Endometrium (tissue), 2 donors: ENCODE results near the gene ADAMTSL5.

ENCODE experiments used
- FAIRE-seq: peaks from 2 replicates; lab custom pipeline; 2012; peaks lifted over from hg19 to GRCh38; lab: Jason Lieb, UNC
- donor health status: control.
- donor health status: control.

ADAMTSL5 gene

DNA sequence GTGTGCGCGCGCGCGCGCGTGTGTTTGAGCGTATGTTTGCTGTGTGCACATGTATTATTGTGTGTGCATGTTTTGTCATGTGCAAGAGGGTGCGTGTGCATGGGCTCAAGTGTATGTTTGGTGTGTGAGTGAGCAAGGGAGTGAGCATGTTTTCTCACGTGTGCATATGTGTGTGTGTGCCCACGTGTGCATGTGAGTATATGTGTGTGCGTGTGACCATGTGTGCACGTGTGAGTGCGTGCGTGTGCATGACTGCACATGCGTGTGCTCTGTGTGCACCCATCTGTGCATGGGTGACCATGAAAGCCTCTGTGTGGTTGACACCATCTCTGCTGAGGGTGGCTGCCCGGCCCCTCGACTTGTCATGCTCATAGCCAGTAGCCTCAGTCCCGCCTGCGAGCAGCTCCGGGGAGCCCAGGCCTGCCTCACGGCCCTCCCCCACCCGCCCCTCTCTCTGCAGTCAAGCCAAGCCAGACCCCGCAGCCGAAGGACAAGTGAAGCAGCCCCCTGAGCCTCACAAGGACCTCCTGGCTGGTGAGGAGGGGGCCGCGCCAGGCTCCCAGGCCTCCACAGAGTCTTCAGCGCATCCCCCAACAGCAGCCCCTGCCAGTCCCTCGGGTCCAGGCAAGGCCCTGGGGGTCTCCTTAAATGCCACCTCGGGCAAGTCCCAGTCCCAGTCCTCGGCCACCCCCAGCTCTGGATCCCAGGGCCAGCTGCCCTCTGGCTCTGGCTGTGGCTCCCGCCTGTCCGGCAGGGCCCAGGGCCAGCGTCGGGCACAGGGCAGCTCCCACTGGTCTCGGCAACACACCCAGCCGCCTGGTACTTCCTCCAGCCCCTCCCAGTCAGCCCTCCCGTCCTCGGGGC is 15.9 kb downstream of the ADAMTSL5 start:
- no peak for FAIRE-seq

DNA sequence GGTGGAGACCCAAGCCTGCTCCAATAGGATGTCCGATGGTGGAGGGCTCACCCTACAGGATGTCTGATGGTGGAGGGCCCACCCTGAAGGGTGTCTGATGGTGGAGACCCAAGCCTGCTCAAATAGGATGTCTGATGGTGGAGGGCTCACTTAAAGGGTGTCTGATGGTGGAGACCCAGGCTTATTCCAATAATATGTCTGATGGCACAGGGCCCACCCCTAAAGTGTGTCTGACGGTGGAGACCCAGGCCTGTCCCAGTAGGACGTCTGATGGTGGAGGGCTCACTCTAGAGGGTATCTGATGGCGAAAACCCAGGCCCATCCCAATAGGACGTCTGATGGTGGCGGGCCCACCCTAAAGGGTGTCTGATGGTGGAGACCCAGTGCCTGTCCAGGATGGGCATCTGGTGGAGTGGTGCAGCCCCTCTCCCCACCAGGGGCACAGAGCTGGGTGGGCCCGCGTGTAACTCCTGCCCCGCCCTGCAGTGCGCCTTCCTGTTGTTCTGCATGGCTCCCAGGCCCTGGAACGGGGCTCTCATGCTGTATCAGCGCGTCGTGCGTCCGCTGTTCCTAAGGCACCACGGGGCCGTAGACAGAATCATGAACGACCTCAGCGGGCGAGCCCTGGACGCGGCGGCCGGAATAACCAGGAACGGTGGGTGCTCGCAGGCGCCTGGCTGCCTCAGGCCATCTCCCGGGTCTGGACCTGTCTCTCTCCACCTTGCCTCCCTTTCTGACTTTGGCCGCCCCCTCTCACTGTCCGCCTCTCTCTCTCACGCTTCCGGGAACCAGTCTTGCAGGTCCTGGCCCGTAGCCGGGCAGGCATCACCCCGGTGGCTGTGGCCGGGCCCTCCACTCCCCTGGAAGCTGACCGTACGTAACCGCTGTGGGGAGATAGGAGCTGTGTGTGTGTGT is 16.8 kb downstream of the ADAMTSL5 start:
- no peak for FAIRE-seq

DNA sequence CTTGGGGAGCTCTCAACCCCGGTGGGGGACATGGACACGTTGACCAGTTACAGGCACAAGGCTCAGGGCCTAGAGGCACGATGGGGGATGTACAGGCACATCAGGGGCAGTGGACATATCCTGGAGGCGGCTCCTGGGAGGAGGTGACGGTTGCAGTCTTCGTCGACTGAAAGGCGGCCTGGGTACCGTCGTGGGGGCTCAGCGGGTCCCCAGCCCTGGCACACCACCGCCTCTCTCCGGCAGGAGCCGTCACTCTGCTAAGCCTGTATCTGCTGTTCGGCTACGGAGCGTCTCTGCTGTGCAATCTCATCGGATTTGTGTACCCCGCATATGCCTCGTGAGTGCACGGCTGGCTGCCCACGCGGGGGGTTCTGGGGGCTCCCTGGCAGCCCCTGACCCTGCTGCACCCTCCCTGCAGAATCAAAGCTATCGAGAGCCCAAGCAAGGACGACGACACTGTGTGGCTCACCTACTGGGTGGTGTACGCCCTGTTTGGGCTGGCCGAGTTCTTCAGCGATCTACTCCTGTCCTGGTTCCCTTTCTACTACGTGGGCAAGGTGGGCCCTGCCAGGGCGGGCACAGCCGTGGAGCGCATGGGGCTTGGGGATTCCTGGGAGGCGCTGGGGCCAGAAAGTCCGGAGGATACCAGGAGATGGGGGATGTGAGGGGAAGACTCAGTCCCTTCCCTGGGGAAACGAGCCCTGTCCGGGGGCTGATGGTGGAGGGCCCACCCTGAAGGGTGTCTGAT is 17.6 kb downstream of the ADAMTSL5 start:
- FAIRE-seq = no peak

DNA sequence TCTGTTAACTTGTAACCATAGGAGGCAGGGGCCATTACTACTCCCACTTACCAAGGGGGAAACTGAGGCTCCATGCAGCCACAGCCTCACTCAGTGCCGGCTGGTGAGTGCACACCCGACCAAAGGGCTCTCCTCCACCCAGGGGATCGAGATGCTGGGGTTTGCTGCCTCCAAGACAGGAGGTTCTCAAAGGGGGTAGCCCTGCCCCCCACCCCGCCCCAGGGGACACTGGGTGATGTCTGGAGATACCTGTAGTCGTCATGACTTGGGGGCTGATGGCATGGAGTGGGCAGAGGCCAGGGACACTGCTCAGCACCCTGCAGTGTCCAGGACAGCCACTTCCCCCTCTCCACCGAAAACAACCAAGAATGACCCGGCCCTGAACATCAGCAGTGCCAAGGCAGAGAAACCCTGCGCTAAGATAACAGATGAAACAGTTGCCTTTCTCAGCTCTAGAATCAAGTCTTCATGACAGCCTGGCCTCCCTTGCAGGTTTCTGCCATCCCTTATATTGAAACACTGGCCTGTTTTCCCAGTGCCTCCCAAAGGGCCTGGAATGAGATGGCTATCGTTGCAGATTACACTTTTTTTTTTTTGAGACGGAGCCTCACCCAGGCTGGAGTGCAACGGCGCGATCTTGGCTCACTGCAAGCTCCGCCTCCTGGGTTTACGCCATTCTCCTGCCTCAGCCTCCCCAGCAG is 18.6 kb downstream of the ADAMTSL5 start:
- FAIRE-seq = no peak

DNA sequence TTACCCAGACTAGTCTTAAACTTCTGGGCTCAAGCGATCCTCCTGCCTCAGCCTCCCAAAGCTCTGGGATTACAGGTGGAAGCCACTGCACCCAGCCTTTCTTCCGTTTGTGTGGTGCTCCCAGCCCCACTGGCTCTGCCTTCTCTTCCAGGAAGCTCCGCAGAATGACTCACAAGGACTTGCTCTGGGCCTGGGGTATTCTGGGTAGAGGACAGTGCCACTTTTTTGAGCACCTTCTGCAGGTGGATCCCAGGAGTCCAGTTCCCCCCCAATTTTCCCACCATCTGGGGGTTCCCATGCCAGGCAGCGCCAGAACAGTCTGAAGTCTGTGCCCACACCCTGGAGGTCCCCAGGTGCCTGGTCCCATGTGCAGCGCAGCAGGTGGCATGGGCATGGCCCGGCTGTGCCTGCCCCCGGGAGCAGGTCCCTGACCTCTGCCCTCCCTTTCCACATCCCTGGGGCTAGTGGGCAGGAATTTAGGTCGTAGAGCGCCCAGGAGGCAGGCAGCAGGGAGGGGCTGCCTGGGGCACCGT is 20.3 kb downstream of the ADAMTSL5 start:
- no peak for FAIRE-seq

DNA sequence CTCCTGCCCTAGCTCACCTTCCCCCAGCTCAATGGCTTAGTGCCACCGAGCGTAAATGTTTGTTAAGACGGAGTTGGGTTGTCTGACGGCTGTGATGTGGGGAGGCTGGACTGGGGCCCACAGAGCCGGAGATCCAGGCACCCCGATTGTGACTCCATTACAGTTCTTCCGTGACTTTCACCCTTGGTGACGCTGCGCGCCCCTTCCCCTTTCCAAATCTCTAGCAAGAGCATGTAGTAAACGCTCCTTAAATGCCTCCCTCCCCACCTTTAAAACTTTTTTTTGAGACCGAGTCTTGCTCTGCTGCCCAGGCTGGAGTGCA is 21.0 kb downstream of the ADAMTSL5 start:
- FAIRE-seq = no peak

DNA sequence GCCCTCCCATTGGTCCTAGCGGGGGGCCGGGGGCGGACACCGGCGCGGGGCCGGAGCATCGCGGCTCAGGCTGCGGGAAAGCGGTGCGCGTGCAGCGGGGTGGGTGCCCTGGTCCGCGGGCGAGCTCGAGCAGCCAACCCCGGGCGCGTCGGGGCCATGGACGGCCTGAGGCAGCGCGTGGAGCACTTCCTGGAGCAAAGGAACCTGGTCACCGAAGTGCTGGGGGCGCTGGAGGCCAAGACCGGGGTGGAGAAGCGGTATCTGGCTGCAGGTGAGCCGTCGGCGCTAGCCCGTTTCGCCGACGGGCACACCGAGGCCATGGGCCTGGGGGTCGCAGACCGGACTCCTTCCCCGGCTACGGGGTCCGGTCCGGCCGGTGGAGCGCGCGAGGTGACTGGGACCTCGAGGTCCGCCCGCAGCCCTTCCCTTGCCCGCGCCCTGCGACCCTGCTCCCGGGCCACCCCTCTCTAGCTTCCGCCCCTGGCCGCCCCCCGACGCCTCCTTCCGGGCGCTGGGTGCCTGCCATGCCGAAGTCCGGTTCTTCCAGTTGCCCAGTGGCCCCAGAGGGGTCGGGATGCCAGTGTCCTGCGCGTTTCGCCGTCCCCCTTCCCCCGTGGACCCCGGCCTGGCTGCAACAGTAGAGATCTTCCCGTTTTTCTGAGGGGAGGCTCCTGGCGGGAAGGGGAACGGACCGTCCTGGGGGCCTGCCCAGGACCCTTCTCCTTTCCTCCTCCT is 21.5 kb downstream of the ADAMTSL5 start, which contains the start of gene REEP6:
TSS of gene REEP6 (plus strand) at position 68 of the 735 bp plus-strand sequence. CDS start at position 157, 89 bp downstream.
- FAIRE-seq = no peak

DNA sequence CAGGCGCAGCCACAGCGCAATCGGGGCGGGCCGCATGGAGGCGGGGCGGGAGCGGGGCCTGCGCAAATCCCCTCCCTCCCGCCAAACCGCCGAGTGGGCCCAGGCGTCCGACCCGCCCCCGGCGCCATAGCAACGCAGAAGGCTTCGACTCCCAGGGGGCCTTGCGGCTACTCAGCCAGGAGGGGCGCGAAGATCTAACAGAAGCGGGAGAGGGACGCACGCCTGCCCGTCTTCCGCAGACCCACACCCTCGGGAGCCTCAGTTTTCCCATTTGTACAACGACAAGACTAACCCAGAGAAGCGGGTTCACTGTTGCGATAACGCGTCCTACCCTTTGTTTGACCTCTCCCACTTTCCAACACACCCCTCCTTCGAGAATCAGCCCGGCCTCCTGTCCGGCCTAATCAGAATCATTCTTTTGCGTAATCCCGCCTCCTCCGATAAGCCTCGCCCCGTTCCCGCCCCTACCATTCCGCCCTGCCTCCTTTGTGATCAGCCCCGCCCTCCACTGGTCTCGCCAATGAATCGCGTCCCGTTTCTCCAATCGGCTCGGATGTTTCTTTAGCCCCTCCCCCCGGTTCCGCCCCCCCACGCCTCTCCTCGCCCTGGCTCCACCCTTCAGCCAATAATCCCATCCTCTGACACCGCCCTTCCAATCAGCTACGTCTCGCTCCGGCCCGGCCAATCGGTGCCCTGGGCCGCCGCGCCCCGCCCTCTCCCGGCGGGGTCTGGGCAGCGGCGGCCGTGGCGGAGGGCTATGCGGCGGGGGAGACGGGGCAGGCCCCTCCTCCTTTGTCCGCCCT is 22.3 kb downstream of the ADAMTSL5 start, which contains the start of gene PCSK4:
TSS of gene PCSK4 (minus strand) at position 40 of the 803 bp plus-strand sequence. CDS start at position 36, 4 bp downstream.
- peak; percentile 78 for FAIRE-seq

DNA sequence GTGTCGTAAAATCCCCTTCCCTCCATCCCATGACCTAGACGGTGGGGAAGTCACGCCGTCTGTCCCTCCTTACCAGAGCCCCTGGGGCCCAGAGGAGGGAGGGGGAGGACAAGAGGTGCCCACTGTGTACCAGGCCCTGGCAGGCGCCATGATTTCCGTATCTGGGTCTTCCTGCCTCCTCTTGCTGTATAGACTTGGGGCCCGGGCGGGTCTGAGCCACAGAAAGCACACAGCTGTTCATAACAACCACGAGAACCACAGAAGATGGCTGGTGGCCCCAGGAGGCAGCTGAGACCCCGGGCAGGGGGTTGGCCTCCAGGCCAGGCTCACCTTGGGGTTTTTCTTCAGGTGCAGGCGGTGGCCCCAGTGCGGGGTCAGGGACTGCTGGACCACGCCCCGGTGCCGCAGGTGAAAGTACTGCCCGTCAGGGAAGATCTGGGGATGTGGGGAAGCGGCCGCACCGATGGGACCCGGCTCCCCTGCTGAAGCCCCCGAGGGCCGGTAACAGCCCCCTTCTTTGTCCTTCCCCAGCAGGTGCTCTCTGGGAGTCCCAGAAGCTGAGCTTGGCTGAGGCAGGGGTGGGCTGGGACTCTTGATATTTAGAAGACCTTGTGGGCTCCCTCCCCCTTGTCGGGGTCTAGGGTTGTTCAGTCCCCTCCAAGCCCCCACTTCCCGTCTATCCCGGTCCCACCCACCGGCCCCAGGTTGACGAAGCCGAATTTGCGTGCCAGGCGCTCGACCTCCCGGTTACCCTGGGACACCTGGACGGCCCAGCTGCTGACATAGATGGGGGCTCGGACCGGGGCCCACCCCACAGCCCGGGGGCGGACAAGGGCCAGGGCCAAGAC is 23.1 kb downstream of the ADAMTSL5 start:
- FAIRE-seq = no peak

DNA sequence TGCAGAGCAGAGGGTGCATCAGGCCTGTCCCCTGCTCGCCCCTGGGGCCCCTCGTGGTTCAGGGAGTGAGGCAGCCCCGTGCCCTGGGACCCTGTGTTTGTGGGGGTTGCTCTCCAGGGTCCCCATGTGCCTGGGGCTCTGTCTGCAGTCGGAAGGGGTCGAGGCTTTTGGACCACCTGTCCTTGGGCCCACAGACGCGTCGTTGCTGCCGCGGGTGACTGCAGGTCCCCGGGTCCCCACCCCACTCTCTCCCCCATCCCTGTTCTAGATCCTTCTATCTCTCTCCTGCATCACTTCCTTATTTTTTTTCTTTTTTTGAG is 24.6 kb downstream of the ADAMTSL5 start:
- no peak for FAIRE-seq

DNA sequence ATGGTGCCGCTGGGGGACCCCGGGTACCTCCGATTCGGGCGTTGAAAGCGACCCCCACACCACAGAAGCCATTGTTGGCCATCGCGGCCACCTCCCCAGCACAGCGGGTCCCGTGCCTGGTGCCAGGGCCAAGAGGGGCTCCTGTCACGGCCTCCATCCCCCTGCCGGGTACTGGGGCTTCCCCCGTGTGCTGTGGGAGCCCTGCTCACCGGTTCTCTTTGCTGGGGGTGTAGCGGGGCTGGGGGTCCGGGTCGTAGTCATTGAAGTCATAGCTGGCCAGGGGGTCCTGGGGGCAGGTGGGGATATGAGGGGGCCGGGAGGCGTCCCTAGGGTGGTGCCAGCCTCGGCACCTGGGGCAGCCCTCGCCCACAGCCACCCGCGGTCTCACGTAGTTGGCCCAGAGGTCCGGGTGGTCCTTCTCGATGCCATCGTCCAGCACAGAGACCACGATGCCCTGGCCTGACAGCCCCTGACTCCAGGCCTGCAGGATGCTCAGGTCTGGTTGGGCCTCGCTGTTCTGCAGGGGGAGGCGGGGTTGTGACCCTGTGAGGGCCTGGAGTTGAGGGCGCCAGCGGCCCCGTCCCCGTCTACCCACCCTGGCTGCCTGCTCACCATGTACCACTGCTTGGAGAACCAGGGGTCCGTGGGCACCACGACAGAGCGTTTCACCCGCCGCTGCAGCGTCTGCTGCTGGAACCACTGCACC is 25.1 kb downstream of the ADAMTSL5 start:
- no peak for FAIRE-seq

DNA sequence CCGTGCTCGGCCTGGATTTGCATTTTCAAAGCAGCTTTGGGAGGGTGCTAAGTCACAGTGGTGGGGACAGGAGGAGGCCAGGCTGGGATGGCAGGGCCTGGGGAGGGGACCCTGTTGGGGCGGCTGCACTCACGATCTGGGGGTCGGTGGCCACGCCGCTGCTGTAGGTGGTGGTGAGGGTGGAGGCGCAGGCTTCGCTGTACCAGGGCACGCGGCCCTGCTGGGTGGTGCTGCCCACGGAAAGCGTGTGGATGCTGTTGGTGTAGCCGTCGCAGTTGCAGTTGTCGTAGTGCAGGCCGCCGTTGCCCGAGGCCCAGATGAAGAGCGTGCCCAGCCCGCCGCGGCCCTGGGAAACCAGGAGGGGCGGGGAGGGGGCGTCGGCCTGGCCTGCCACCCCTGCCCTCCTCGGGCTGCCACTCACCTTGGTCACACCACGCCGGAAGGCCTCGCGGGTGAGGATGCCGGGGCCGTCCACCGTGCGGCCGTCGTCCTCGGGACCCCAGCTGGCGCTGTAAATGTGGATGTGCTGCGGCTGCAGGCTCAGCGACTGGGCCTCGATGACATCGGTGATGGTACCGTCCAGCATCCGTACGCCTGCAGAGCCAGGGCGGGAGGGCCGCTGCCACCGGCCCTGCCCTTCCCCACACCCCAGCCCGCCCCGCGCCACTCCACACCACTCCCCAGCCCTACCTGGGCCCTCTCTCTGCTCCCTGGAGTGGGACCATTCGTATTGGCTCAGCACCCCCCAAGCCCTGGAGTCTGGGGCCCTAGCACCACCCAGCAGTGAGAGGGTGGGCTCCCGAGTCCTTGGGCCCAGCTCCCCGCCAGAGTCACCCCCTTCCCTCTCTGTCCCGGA is 25.9 kb downstream of the ADAMTSL5 start:
- FAIRE-seq = no peak

DNA sequence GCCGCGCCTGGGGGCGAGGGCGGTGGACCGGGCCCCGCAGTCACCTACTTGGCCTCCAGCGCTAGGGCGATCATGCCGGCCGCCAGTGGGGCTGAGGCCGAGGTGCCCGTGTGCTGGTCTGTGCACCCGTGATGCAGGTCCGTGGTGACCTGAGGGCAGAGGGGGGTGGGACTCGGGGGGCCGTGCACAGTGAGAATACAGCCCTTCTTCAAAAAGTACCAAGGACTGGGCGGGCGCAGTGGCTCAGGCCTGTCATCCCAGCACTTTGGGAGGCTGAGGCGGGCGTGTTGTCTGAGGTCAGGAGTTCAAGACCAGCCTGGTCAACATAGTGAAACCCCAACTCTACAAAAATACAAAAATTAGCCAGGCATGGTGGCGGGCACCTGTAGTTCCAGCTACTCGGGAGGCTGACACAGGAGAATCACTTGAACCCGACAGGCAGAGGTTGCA is 28.8 kb downstream of the ADAMTSL5 start:
- no peak for FAIRE-seq

DNA sequence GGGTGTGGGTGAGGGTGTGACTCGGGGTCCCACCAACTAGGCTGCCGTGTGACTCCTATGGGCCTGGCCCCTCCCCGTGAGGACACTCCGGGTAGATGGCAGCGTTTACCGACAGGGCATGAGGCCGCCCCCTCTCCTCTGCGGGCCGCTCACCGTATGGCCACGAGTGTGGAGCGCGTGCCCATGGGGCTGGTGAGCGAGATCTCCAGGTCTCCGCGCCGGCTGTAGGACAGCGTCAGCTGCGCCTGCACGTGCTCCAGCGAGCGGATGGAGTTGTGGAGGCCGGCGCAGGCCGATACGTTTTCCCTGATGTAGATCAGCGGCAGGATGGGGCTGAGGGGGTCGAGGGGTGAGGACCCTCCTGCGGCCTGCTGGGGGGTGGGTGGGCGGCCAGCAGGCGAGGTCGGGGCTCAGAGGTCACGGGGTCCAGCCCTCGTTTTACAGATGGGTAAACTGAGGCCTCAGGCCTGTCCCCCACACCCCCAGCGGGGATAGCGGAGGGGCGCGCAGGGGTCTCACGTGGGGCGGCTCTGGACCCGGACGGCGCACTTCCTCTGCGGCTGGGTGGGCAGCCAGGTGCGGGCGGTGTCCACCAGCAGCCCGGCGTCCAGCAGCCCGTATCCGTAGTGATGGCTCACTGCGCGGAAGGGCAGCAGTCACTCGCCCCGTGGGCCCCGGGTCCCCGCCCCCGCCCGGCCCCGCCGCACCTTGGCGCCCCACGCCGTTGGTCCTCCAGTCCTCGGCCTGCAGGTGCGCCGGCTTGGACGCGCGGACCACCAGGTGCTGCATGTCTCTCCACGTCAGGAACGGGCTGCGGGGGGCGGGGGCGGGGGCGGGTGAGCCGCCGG is 29.5 kb downstream of the ADAMTSL5 start:
- no peak for FAIRE-seq

DNA sequence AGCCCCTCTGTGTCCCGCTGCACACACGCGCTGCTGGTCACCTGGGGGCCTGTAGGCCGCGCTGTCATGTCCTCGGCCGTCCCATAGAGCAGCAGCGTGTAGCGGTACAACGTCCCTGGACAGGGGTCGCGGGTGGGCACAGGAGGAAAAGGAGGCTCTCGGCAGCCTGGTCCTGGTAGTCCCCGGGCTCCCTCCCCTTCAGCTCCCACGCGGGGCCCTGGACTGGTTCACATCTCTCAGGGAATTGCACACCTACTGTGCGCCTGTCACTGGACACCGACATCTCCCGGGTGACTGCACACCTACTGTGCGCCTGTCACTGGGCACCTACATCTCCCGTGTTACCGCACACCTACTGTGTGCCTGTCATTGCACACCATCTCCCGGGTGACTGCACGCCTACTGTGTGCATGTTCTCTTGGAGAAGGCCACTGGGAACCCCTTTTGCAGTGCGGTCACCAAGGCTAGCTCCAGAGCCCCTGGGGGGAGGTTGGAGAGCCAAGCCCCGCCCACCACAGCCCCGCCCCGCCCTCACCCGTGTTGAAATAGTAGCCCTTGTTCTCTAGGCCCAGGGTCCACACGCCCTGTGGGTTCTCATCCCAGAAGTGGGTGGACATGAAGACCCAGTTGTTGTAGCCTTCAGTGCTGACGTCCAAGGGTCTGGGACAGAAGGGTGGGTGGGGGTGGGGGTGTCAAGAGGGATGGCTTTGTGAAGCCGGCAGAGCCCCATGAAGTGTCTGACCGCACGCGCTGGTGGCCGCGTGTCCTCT is 30.3 kb downstream of the ADAMTSL5 start:
- no peak for FAIRE-seq
